SK-N-SH treated with all-trans-retinoic acid at 6 μM for 48 hours (cell line): ENCODE measurements around the gene CCDC24.

Experiments
- ATAC-seq: fragments of 200-7000 bp; cut with Tn5 transposase; 3 replicates; pipeline ENCODE4 v1.9.1; 2020; ENCODE audit warnings: mild to moderate bottlenecking, moderate library complexity
- ARNTL ChIP-seq: fragments of 450-650 bp; formaldehyde crosslinking; IDR thresholded peaks from 2 replicates; pipeline ENCODE4 v1.5.0; 2020; ENCODE audit warnings: low read depth, mild to moderate bottlenecking, moderate library complexity, borderline replicate concordance
- BACH2 ChIP-seq: fragments of 250-450 bp; sonication (Bioruptor Pico); IDR thresholded peaks from 2 replicates; pipeline ENCODE4 v1.9.0; 2021; ENCODE audit warnings: mild to moderate bottlenecking, borderline replicate concordance
- CREB5 ChIP-seq: fragments of 250-450 bp; sonication (Bioruptor Pico); IDR thresholded peaks from 2 replicates; pipeline ENCODE4 v1.5.1; 2020; ENCODE audit warnings: low read depth, mild to moderate bottlenecking, moderate library complexity
- CSDC2 ChIP-seq: fragments of 250-450 bp; sonication (Bioruptor Pico); IDR thresholded peaks from 2 replicates; pipeline ENCODE4 v1.5.0; 2020; ENCODE audit warnings: mild to moderate bottlenecking, moderate library complexity
- CSRNP3 ChIP-seq: fragments of 250-450 bp; sonication (Bioruptor Pico); IDR thresholded peaks from 2 replicates; pipeline ENCODE4 v1.5.1; 2021; ENCODE audit warnings: mild to moderate bottlenecking, moderate library complexity
- ESRRG ChIP-seq: fragments of 250-450 bp; sonication (Bioruptor Pico); IDR thresholded peaks from 2 replicates; pipeline ENCODE4 v1.6.1; 2021; ENCODE audit warnings: mild to moderate bottlenecking
- GLIS3 ChIP-seq: fragments of 250-450 bp; sonication (Bioruptor Pico); IDR thresholded peaks from 2 replicates; pipeline ENCODE4 v1.5.0; 2020; ENCODE audit warnings: mild to moderate bottlenecking, moderate library complexity
- ISL1 ChIP-seq: fragments of 250-450 bp; sonication (Bioruptor Pico); IDR thresholded peaks from 2 replicates; pipeline ENCODE4 v2.1.2; 2022; ENCODE audit warnings: mild to moderate bottlenecking, moderate library complexity
- PATZ1 ChIP-seq: fragments of 250-450 bp; sonication (Bioruptor Pico); IDR thresholded peaks from 2 replicates; pipeline ENCODE4 v1.8.0; 2020; ENCODE audit warnings: mild to moderate bottlenecking, moderate library complexity, borderline replicate concordance
- POU6F1 ChIP-seq: fragments of 250-450 bp; sonication (Bioruptor Pico); IDR thresholded peaks from 2 replicates; pipeline ENCODE4 v1.8.0; 2021; ENCODE audit warnings: low read depth, mild to moderate bottlenecking, moderate library complexity, borderline replicate concordance
- PPARA ChIP-seq: fragments of 250-450 bp; sonication (Bioruptor Pico); IDR thresholded peaks from 2 replicates; pipeline ENCODE4 v1.5.0; 2020; ENCODE audit warnings: mild to moderate bottlenecking, borderline replicate concordance
- RARB ChIP-seq: fragments of 250-450 bp; sonication (Bioruptor Pico); IDR thresholded peaks from 2 replicates; pipeline ENCODE4 v1.8.0; 2021; ENCODE audit warnings: mild to moderate bottlenecking, moderate library complexity
- SNAI2 ChIP-seq: fragments of 250-450 bp; sonication (Bioruptor Pico); IDR thresholded peaks from 2 replicates; pipeline ENCODE4 v1.5.0; 2020; ENCODE audit warnings: mild to moderate bottlenecking, moderate library complexity
- TCF4 ChIP-seq: fragments of 250-450 bp; sonication (Bioruptor Pico); IDR thresholded peaks from 2 replicates; pipeline ENCODE4 v1.8.0; 2021; ENCODE audit warnings: mild to moderate bottlenecking, moderate library complexity, borderline replicate concordance
- TOX ChIP-seq: fragments of 250-450 bp; sonication (Bioruptor Pico); IDR thresholded peaks from 2 replicates; pipeline ENCODE4 v1.8.0; 2021; ENCODE audit warnings: mild to moderate bottlenecking, moderate library complexity, borderline replicate concordance
- TSHZ2 ChIP-seq: fragments of 250-450 bp; sonication (Bioruptor Pico); IDR thresholded peaks from 2 replicates; pipeline ENCODE4 v1.5.0; 2020; ENCODE audit warnings: mild to moderate bottlenecking, moderate library complexity
- ZFP3 ChIP-seq: fragments of 250-450 bp; sonication (Bioruptor Pico); IDR thresholded peaks from 2 replicates; pipeline ENCODE4 v1.5.0; 2020; ENCODE audit warnings: mild to moderate bottlenecking, moderate library complexity
- ZFP30 ChIP-seq: fragments of 450-650 bp; formaldehyde crosslinking; IDR thresholded peaks from 2 replicates; pipeline ENCODE4 v1.5.0; 2022; ENCODE audit warnings: mild to moderate bottlenecking, moderate library complexity
- ZNF565 ChIP-seq: fragments of 450-650 bp; formaldehyde crosslinking; conservative IDR thresholded peaks from 2 replicates; pipeline ENCODE4 v1.5.0; 2020; ENCODE audit warnings: low read depth, mild to moderate bottlenecking, moderate library complexity
- ZNF70 ChIP-seq: fragments of 450-650 bp; formaldehyde crosslinking; IDR thresholded peaks from 2 replicates; pipeline ENCODE4 v1.5.0; 2020; ENCODE audit warnings: mild to moderate bottlenecking, moderate library complexity
- ZNF8 ChIP-seq: fragments of 450-650 bp; formaldehyde crosslinking; IDR thresholded peaks from 2 replicates; pipeline ENCODE4 v1.5.0; 2020; ENCODE audit warnings: mild to moderate bottlenecking, moderate library complexity

CCDC24 gene

GRCh38 chr1:43995984-43996732 is 4.8 kb downstream of the CCDC24 start:
- no peak for TF ChIP-seq ARNTL (CRISPR knock-in tag)
- TF ChIP-seq ZNF70 = no peak
- TF ChIP-seq ZFP30 (CRISPR knock-in tag) = no peak
- no peak for TF ChIP-seq BACH2
- no peak for TF ChIP-seq PPARA (CRISPR knock-in tag)
- TF ChIP-seq ESRRG (CRISPR knock-in tag) = no peak
- no peak for TF ChIP-seq RARB (CRISPR knock-in tag)
- no peak for TF ChIP-seq CREB5 (CRISPR knock-in tag)
- no peak for TF ChIP-seq ZFP3 (CRISPR knock-in tag)
- ATAC-seq = no peak

GRCh38 chr1:43996733-43997115 is 5.3 kb downstream of the CCDC24 start:
- no peak for TF ChIP-seq GLIS3 (CRISPR knock-in tag)
- TF ChIP-seq ARNTL (CRISPR knock-in tag) = no peak
- no peak for TF ChIP-seq ZNF8 (CRISPR knock-in tag)
- TF ChIP-seq PPARA (CRISPR knock-in tag) = no peak
- no peak for TF ChIP-seq TSHZ2 (CRISPR knock-in tag)
- TF ChIP-seq POU6F1 (CRISPR knock-in tag) = no peak
- no peak for TF ChIP-seq TCF4 (CRISPR knock-in tag)
- no peak for ATAC-seq

- no peak for TF ChIP-seq TOX (CRISPR knock-in tag)
- TF ChIP-seq PATZ1 (CRISPR knock-in tag) = no peak
- TF ChIP-seq ARNTL (CRISPR knock-in tag) = no peak
- TF ChIP-seq ZFP30 (CRISPR knock-in tag) = no peak
- no peak for TF ChIP-seq SNAI2 (CRISPR knock-in tag)
- TF ChIP-seq CSRNP3 = no peak
- TF ChIP-seq GLIS3 (CRISPR knock-in tag) = no peak
- TF ChIP-seq ZFP3 (CRISPR knock-in tag) = no peak
- no peak for TF ChIP-seq PPARA (CRISPR knock-in tag)
- no peak for TF ChIP-seq POU6F1 (CRISPR knock-in tag)
- no peak for TF ChIP-seq CSDC2
- TF ChIP-seq RARB (CRISPR knock-in tag) = no peak
- TF ChIP-seq CREB5 (CRISPR knock-in tag) = no peak
- no peak for TF ChIP-seq ZNF565 (CRISPR knock-in tag)
- TF ChIP-seq ESRRG (CRISPR knock-in tag) = no peak
- TF ChIP-seq ZNF70 = no peak
- no peak for TF ChIP-seq ISL1
- no peak for ATAC-seq
Observed at GRCh38 chr1:43997295-43997999, 6.0 kb downstream of the CCDC24 start.
